ENCODE results near the gene CST11. TPM values are rescaled to one million over a fixed set of nuclear protein-coding genes. Genes with fewer than 3 reads are reported as not detected.

CST11 gene, protein sequence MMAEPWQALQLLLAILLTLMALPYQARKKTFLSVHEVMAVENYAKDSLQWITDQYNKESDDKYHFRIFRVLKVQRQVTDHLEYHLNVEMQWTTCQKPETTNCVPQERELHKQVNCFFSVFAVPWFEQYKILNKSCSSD
- total RNA-seq, result not detected in 2 replicates

DNA sequence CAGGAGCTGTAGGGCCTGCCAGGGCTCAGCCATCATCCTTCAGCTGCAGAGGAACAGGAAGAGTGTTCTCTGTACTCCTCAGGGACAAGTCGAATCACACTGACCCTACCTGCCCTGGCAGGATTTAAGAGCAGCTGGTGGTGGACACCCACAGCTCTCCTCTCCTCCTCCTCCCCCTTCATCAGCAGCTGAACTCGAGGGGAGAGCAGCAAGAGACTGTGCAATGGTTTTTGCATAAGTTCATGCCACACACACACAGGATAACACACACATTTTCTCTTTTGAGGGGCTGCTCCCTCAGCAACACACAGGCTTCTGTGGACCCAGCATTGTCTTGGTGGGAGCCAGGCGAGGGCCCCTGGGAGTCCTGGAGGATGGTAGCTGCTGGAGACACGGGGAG, at the start of gene CST11:
CST11 (minus strand) TSS at position 101 of the 400 bp plus-strand sequence; CDS start at position 36, 65 bp downstream.

DNA sequence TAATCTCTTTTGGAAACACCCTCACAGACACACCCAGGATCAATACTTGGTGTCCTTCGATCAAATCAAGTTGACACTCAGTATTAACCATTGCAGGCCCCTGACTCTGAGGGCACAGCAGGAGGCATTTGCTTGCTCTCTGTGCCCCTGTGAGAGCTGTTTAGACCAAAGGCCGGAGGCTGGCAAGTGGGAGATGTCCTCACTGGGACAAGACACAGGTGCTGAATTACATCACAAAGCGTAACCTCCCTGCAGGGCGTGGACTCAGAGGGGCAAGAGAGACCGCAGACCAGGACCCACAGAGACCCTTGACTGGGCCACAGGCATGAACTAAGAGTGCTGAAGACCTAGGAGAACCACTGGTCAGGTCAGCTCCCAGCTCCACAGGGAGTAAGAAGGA, 38.1 kb upstream of the CST11 start, which contains the start of gene CST8:
CST8 (plus strand) TSS at position 301 of the 400 bp plus-strand sequence. CDS start 551 bp downstream, outside the sequence.

DNA sequence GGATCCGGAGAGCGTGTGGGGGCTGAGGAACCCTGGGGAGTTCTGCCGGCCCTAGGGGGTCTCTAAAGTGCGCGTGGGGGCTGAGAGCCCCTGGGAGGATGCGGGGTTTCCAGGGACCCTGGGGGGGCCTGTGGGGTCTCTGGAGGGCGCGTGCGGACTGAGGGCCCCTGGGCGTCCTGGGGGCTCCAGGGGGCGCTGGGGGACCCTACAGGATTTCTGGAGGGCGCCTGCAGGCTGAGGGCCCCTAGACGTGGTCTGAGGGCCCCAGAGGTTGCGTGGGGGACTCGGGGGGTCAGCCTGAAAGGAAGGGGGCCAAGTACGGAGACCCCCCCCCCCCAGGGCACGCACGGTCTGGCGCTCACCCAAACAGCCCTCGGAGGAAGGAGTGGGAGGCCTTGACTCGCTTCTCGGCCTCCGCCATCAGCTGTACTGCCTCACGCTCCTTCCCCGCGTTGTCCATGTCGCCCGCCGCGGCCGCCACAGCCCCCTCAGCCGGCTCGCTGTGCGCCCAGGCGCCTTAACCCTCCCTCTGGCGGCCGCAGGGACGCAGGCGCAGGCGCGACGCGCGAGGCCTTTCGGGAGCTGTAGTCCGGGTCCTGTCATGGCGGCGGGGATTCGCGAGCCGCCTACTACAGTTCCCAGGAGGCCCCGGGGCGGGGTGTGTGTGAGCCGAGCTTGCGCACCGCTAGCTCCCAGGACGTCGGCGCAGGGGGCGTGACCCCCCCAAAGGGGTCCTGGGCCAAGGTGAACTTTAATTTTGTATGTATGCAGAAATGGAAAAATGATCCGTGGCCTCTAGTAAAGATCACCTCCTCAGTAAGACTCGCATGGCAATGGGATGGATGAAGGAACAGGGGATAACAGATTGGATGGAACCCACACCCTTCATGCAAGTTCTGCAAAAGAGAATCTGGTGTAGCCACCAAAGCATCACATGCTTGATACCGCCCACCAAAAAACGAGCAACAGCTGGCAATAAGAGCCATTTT, 31.4 kb downstream of the CST11 start, which contains the start of gene NAPB:
NAPB (minus strand) TSS at position 546 of the 989 bp plus-strand sequence; CDS start at position 460, 86 bp downstream.

Other genes starting within 250 kb of the CST11 start
- 27.7 and 31.3 TPM in 2 replicates for gene NXT1, start 102.1 kb downstream of the CST11 start, total RNA-seq
- gene GZF1, start 90.7 kb downstream of the CST11 start, total RNA-seq, result 18.4 and 28.7 TPM in 2 replicates
- 5.8 and 11.1 TPM in 2 replicates for gene NAPB, start 31.4 kb downstream of the CST11 start, total RNA-seq
- gene CSTL1, start 13.2 kb downstream of the CST11 start, total RNA-seq, result not detected in 2 replicates
- not detected in 2 replicates for gene CST8, start 38.2 kb upstream of the CST11 start, total RNA-seq
- gene CST9L, start 115.6 kb upstream of the CST11 start, total RNA-seq, result not detected in 2 replicates
- not detected in 2 replicates for gene CST9, start 153.0 kb upstream of the CST11 start, total RNA-seq
- gene CST3, start 185.1 kb upstream of the CST11 start, total RNA-seq, result 84.3 and 111 TPM in 2 replicates
- not detected in 2 replicates for gene CST4, start 236.2 kb upstream of the CST11 start, total RNA-seq